SK-N-SH (cell line): ENCODE measurements around the gene SFT2D1. TPM values are rescaled to one million over a fixed set of nuclear protein-coding genes. Genes with fewer than 3 reads are reported as not detected.

Experiments used
- CTCF ChIA-PET: fragments of 300-600, 350-600 bp; formaldehyde crosslinking; extraction: SDS; loops from one replicate; lab custom pipeline; 2021; lab: Yijun Ruan, JAX
- POLR2A ChIA-PET: fragments of 350-600 bp; sonication (Branson Sonifier 250); formaldehyde crosslinking; extraction: SDS; loops from one replicate; lab custom pipeline; 2020; ENCODE audit warnings: antibody characterized with exemption, inconsistent platforms; lab: Yijun Ruan, JAX
- DNase-seq: peaks from one replicate; pipeline ENCODE4 v3.0.0; 2012
- H2AFZ ChIP-seq: fragments of 200-600 bp; sonication (generic); 2 replicates; pipeline ENCODE4 v1.8.1; 2016; ENCODE audit warnings: antibody characterized with exemption, mild to moderate bottlenecking, low read depth
- H3F3A ChIP-seq: fragments of 200-600 bp; sonication (generic); replicated peaks from 2 replicates; pipeline ENCODE3; 2016; ENCODE audit warnings: antibody characterized with exemption, mild to moderate bottlenecking; ENCODE audit not compliant: insufficient read depth
- H3K27ac ChIP-seq, 2 experiments: fragments of 200-500 bp in 1 of 2; fragments of 200-600 bp in 1 of 2; sonication (Bioruptor generic) in 1 of 2; sonication (generic), shearing (Covaris generic) in 1 of 2; 2 replicates each; pipeline versions ENCODE4 v1.5.1 to v1.6.1; 2014 to 2016; ENCODE audit warnings: low read depth in 2 of 2, inconsistent platforms in 1 of 2, low read length in 1 of 2, mild to moderate bottlenecking in 1 of 2, mixed read lengths in 1 of 2
- H3K27me3 ChIP-seq: fragments of 200-600 bp; sonication (generic), shearing (Covaris generic); 2 replicates; pipeline ENCODE4 v1.6.1; 2016; ENCODE audit warnings: mixed run types; ENCODE audit not compliant: insufficient read depth
- H3K36me3 ChIP-seq, 2 experiments: fragments of 200-500 bp in 1 of 2; fragments of 200-600 bp in 1 of 2; sonication (Bioruptor generic) in 1 of 2; sonication (generic) in 1 of 2; replicated peaks in 1 of 2; 2 replicates each; pipeline versions ENCODE3 to v1.5.1; 2014 to 2016; ENCODE audit warnings: low read length in 1 of 2, mild to moderate bottlenecking in 1 of 2; ENCODE audit not compliant: insufficient read depth in 2 of 2, control insufficient read depth in 1 of 2
- H3K4me1 ChIP-seq, 2 experiments: fragments of 200-500 bp in 1 of 2; fragments of 200-600 bp in 1 of 2; sonication (Bioruptor generic) in 1 of 2; sonication (generic), shearing (Covaris generic) in 1 of 2; 2 replicates each; pipeline versions ENCODE4 v1.5.1 to v1.6.1; 2014 to 2016; ENCODE audit warnings: low read depth in 1 of 2, low read length in 1 of 2, mixed run types in 1 of 2; ENCODE audit not compliant: insufficient read depth in 2 of 2, control insufficient read depth in 1 of 2
- H3K4me2 ChIP-seq: fragments of 200-600 bp; sonication (generic), shearing (Covaris generic); 2 replicates; pipeline ENCODE4 v1.6.1; 2017; ENCODE audit warnings: mixed run types
- H3K4me3 ChIP-seq, 2 experiments: fragments of 200-500 bp in 1 of 2; fragments of 200-600 bp in 1 of 2; sonication (Bioruptor generic) in 1 of 2; sonication (generic), shearing (Covaris generic) in 1 of 2; 2 replicates each; pipeline versions ENCODE4 v1.5.1 to v1.8.1; 2014 to 2016; ENCODE audit warnings: low read depth in 2 of 2, inconsistent platforms in 1 of 2, low read length in 1 of 2, mild to moderate bottlenecking in 1 of 2, mixed read lengths in 1 of 2, moderate library complexity in 1 of 2
- H3K79me2 ChIP-seq: fragments of 200-600 bp; sonication (generic); 2 replicates; pipeline ENCODE4 v1.8.1; 2017; ENCODE audit warnings: mild to moderate bottlenecking; ENCODE audit not compliant: insufficient read depth
- H3K9ac ChIP-seq: fragments of 200-600 bp; sonication (generic); 2 replicates; pipeline ENCODE4 v1.6.1; 2017; ENCODE audit warnings: mixed run types
- H3K9me2 ChIP-seq: fragments of 200-600 bp; sonication (generic); 2 replicates; pipeline ENCODE4 v1.6.1; 2017; ENCODE audit warnings: mixed run types
- H3K9me3 ChIP-seq: fragments of 200-600 bp; sonication (generic); 2 replicates; pipeline ENCODE4 v1.6.1; 2017; ENCODE audit warnings: mixed run types, mild to moderate bottlenecking, moderate library complexity
- H4K20me1 ChIP-seq: fragments of 200-600 bp; sonication (generic); 2 replicates; pipeline ENCODE4 v1.6.1; 2017; ENCODE audit warnings: mild to moderate bottlenecking, mixed run types; ENCODE audit not compliant: insufficient read depth
- EP300 ChIP-seq, 2 experiments: IDR thresholded peaks; 2 replicates each; pipeline versions ENCODE4 v1.4.0 to v1.6.1; 2012; ENCODE audit warnings: borderline replicate concordance in 1 of 2, low read depth in 1 of 2, low read length in 1 of 2
- FOSL2 ChIP-seq: IDR thresholded peaks from 2 replicates; pipeline ENCODE4 v1.4.0; 2012; ENCODE audit warnings: low read depth, mild to moderate bottlenecking, moderate library complexity, borderline replicate concordance
- FOXJ3 ChIP-seq: sonication (generic); formaldehyde crosslinking; IDR thresholded peaks from 2 replicates; pipeline ENCODE4 v1.5.1; 2020; ENCODE audit warnings: mild to moderate bottlenecking, missing genetic modification reagents
- IRF3 ChIP-seq: fragments of 150-350 bp; IDR thresholded peaks from 2 replicates; pipeline ENCODE4 v1.6.1; 2016; ENCODE audit warnings: mild to moderate bottlenecking, low read depth, low read length
- JUND ChIP-seq: IDR thresholded peaks from 2 replicates; pipeline ENCODE4 v1.4.0; 2012
- MEF2A ChIP-seq: IDR thresholded peaks from 2 replicates; pipeline ENCODE4 v1.4.0; 2012; ENCODE audit warnings: low read depth, borderline replicate concordance
- NFIC ChIP-seq: IDR thresholded peaks from 2 replicates; pipeline ENCODE4 v1.4.0; 2012; ENCODE audit warnings: borderline replicate concordance
- NRF1 ChIP-seq: IDR thresholded peaks from 2 replicates; pipeline ENCODE4 v1.6.1; 2012; ENCODE audit warnings: low read depth, mild to moderate bottlenecking, low read length
- PBX3 ChIP-seq: IDR thresholded peaks from 2 replicates; pipeline ENCODE4; 2012
- POLR2AphosphoS5 ChIP-seq: IDR thresholded peaks from 2 replicates; pipeline ENCODE4 v1.6.1; 2012; ENCODE audit warnings: low read depth, low read length
- RAD21 ChIP-seq: IDR thresholded peaks from 2 replicates; pipeline ENCODE4 v1.6.1; 2012; ENCODE audit warnings: mild to moderate bottlenecking, low read length
- SMC3 ChIP-seq: IDR thresholded peaks from 2 replicates; pipeline ENCODE4 v1.6.1; 2012; ENCODE audit warnings: low read depth, low read length, improper control_type of control experiment
- TAF1 ChIP-seq: IDR thresholded peaks from 2 replicates; pipeline ENCODE4 v1.6.1; 2012; ENCODE audit warnings: low read depth, mild to moderate bottlenecking, low read length, moderate library complexity, borderline replicate concordance
- TCF12 ChIP-seq: IDR thresholded peaks from 2 replicates; pipeline ENCODE4 v1.4.0; 2012
- TEAD4 ChIP-seq: IDR thresholded peaks from 2 replicates; pipeline ENCODE4 v1.4.0; 2012; ENCODE audit warnings: mild to moderate bottlenecking, borderline replicate concordance; ENCODE audit not compliant: insufficient read depth
- USF2 ChIP-seq: fragments of 150-350 bp; IDR thresholded peaks from 2 replicates; pipeline ENCODE4 v1.6.1; 2017; ENCODE audit warnings: antibody characterized with exemption, low read length, low read depth, borderline replicate concordance
- ZBTB33 ChIP-seq: IDR thresholded peaks from 2 replicates; pipeline ENCODE4 v1.4.0; 2012; ENCODE audit warnings: low read depth, borderline replicate concordance
- WGBS: methylation state at CpG from one replicate; pipeline ENCODE4 v1.1.6; 2017; ENCODE audit warnings: low lambda C conversion rate; 5-methylcytosine and 5-hydroxymethylcytosine counted together
- polyA plus RNA-seq, 3 experiments: library from polyadenylated mRNA; depleted of rRNA; stranded (reverse); fragments of >200 nt; gene quantifications; 2 replicates each; pipeline ENCODE4 v1.2.3, GENCODE V29; 2012

SFT2D1 gene
- polyA plus RNA-seq, 1 of the 3 experiments (the other 2 are of a cell fraction) = 131 TPM

- CTCF ChIA-PET = interaction anchor here (1.3 to 1.7 kb wide), 2 partner anchors 9 to 28 kb away, joined by 3 to 7 read pairs; no protein-coding TSS in a partner anchor
- Histone ChIP-seq H3K4me3 (no peak overlapping the region), H3K9me2 (no peaks in the 10 kb centered on the region), H3K9me3 (no peaks in the 10 kb centered on the region), H3K4me2 (no peak overlapping the region), H4K20me1 (no peaks in the 10 kb centered on the region), H3K4me1 (peaks cover 0 to 11% of the 10 kb centered on the region in 2 experiments; a peak in 1 of 4 replicates), H3K9ac (no peak overlapping the region), H3F3A (no peaks in the 10 kb centered on the region), H2AFZ (no peak overlapping the region), H3K27me3 (peaks cover 31% of the 10 kb centered on the region), H3K79me2 (no peaks in the 10 kb centered on the region), H3K36me3 (no peaks in the 10 kb centered on the region), H3K27ac (no peak overlapping the region)
- POLR2A ChIA-PET = no interaction called here
- WGBS = 36% methylated on average over 1 of the region's 3 CpGs
- no peak for DNase-seq
- TF ChIP-seq TCF12 = no peak
- TF ChIP-seq NRF1 = no peak
- TF ChIP-seq FOSL2 = no peak
- no peak for TF ChIP-seq SMC3
- TF ChIP-seq USF2 = no peak
- TF ChIP-seq MEF2A = no peak
- no peak for TF ChIP-seq FOXJ3 (CRISPR knock-in tag)
- TF ChIP-seq TAF1 = no peak
- no peak for TF ChIP-seq RAD21
- TF ChIP-seq POLR2AphosphoS5 = no peak
- TF ChIP-seq ZBTB33 = no peak
- TF ChIP-seq NFIC = no peak
- TF ChIP-seq IRF3 = no peak
- TF ChIP-seq PBX3 = no peak
- no peak for TF ChIP-seq EP300 (IDR thresholded peaks at IDR 0.05; ENCODE audit: borderline replicate concordance in 1 of 2, low read depth in 1 of 2, low read length in 1 of 2)
- no peak for TF ChIP-seq JUND
- no peak for TF ChIP-seq TEAD4
Measured at GRCh38 chr6:166304106-166304505, 38.2 kb downstream of the SFT2D1 start.
